ENCODE results near the gene RIT1.

Gene RIT1

GRCh38 chr1:155893389-155894142, 17.6 kb downstream of the RIT1 start:
- peaks cover 15% of the 10 kb centered on the region for H3K36me3 Mint-ChIP-seq (ENCODE audit: low read depth)
- peaks cover 7% of the 10 kb centered on the region for H3K4me1 Mint-ChIP-seq
- TF ChIP-seq CTCF (IDR thresholded peaks at IDR 0.05; ENCODE audit: unreplicated experiment in 3 of 3), result no peak
- H3K27ac Mint-ChIP-seq, result peak overlapping the region; percentile 83 to 88 (median 86)
- H3K4me3 Mint-ChIP-seq, result no peak overlapping the region
- H3K27me3 Mint-ChIP-seq (ENCODE audit: low read depth), result no peaks in the 10 kb centered on the region
- no peaks in the 10 kb centered on the region for H3K9me3 Mint-ChIP-seq

- Mint-ChIP-seq H3K27me3 (ENCODE audit: low read depth) (no peaks in the 10 kb centered on the region), H3K9me3 (no peaks in the 10 kb centered on the region), H3K27ac (peak overlapping the region; percentile 83 to 88 (median 86)), H3K36me3 (ENCODE audit: low read depth) (peaks cover 13% of the 10 kb centered on the region), H3K4me1 (peaks cover 7% of the 10 kb centered on the region), H3K4me3 (no peak overlapping the region)
- no peak for TF ChIP-seq CTCF (IDR thresholded peaks at IDR 0.05; ENCODE audit: unreplicated experiment in 3 of 3)
Measured at GRCh38 chr1:155892796-155893195, 18.4 kb downstream of the RIT1 start.

GRCh38 chr1:155890251-155890650, 20.9 kb downstream of the RIT1 start:
- Mint-ChIP-seq H3K9me3 (no peaks in the 10 kb centered on the region), H3K4me3 (no peak overlapping the region), H3K27ac (peak overlapping the region; percentile 22 to 69 (median 59)), H3K4me1 (peaks cover 7% of the 10 kb centered on the region), H3K36me3 (ENCODE audit: low read depth) (no peaks in the 10 kb centered on the region), H3K27me3 (ENCODE audit: low read depth) (no peaks in the 10 kb centered on the region)
- no peak for TF ChIP-seq CTCF (IDR thresholded peaks at IDR 0.05; ENCODE audit: unreplicated experiment in 3 of 3)

- Mint-ChIP-seq H3K9me3 (no peaks in the 10 kb centered on the region), H3K27ac (peak overlapping the region; percentile 22 to 69 (median 59)), H3K27me3 (ENCODE audit: low read depth) (no peaks in the 10 kb centered on the region), H3K4me1 (peaks cover 10% of the 10 kb centered on the region), H3K36me3 (ENCODE audit: low read depth) (no peaks in the 10 kb centered on the region), H3K4me3 (no peak overlapping the region)
- TF ChIP-seq CTCF (IDR thresholded peaks at IDR 0.05; ENCODE audit: unreplicated experiment in 3 of 3), result no peak
Measured at GRCh38 chr1:155889566-155889965, 21.6 kb downstream of the RIT1 start.

- Mint-ChIP-seq H3K27ac (peak overlapping the region in 2 of 3 experiments; percentile 15 to 58), H3K27me3 (ENCODE audit: low read depth) (no peaks in the 10 kb centered on the region), H3K4me3 (no peak overlapping the region), H3K36me3 (ENCODE audit: low read depth) (no peaks in the 10 kb centered on the region), H3K9me3 (no peaks in the 10 kb centered on the region), H3K4me1 (peaks cover 20% of the 10 kb centered on the region)
- no peak for TF ChIP-seq CTCF (IDR thresholded peaks at IDR 0.05; ENCODE audit: unreplicated experiment in 3 of 3)
Measured at GRCh38 chr1:155888481-155888880, 22.7 kb downstream of the RIT1 start.

GRCh38 chr1:155884982-155885381, 26.2 kb downstream of the RIT1 start:
- Mint-ChIP-seq H3K4me1 (peaks cover 14% of the 10 kb centered on the region), H3K4me3 (no peak overlapping the region), H3K36me3 (ENCODE audit: low read depth) (no peaks in the 10 kb centered on the region), H3K27ac (peak overlapping the region; percentile 64 to 88 (median 70)), H3K27me3 (ENCODE audit: low read depth) (no peaks in the 10 kb centered on the region), H3K9me3 (no peaks in the 10 kb centered on the region)
- TF ChIP-seq CTCF (IDR thresholded peaks at IDR 0.05; ENCODE audit: unreplicated experiment in 3 of 3), result no peak

Measured in nephron (organoid).